Occipital lobe (tissue), 2 donors: ENCODE results near the gene CDK6. TPM values are rescaled to one million over a fixed set of nuclear protein-coding genes. Genes with fewer than 3 reads are reported as not detected.

Source experiments
- DNase-seq: peaks from one replicate; lab custom pipeline; 2025; lab: John Stamatoyannopoulos, UW
- total RNA-seq: library from RNA; depleted of rRNA; stranded (reverse); fragments of >200 nt; gene quantifications from one replicate; pipeline ENCODE4 v1.2.3, GENCODE V29; 2014

CDK6 gene
- total RNA-seq, 1 donor from 2014 or later, result 11.1 TPM

GRCh38 chr7:92794831-92795230 is 41.5 kb downstream of the CDK6 start:
- no peak for DNase-seq

GRCh38 chr7:92794391-92794790 is 42.0 kb downstream of the CDK6 start:
- no peak for DNase-seq

- DNase-seq, result no peak
Measured at GRCh38 chr7:92793656-92794205, 42.6 kb downstream of the CDK6 start.

GRCh38 chr7:92790992-92791391 is 45.4 kb downstream of the CDK6 start:
- peak; percentile 20 for DNase-seq

GRCh38 chr7:92788559-92789183 is 47.7 kb downstream of the CDK6 start:
- DNase-seq, result no peak

- no peak for DNase-seq
Measured at GRCh38 chr7:92785923-92786322, 50.5 kb downstream of the CDK6 start.

GRCh38 chr7:92784935-92785334 is 51.4 kb downstream of the CDK6 start:
- DNase-seq, result no peak

GRCh38 chr7:92783260-92784201 is 52.8 kb downstream of the CDK6 start:
- DNase-seq, result no peak

GRCh38 chr7:92782855-92783254 is 53.5 kb downstream of the CDK6 start:
- no peak for DNase-seq

- DNase-seq, result no peak
Measured at GRCh38 chr7:92782236-92782635, 54.1 kb downstream of the CDK6 start.

GRCh38 chr7:92781117-92781720 is 55.2 kb downstream of the CDK6 start:
- peak; percentile 18 for DNase-seq

- DNase-seq, result no peak
Measured at GRCh38 chr7:92778972-92779371, 57.4 kb downstream of the CDK6 start.

GRCh38 chr7:92777993-92778392 is 58.4 kb downstream of the CDK6 start:
- no peak for DNase-seq

- DNase-seq, result no peak
Measured at GRCh38 chr7:92773808-92774207, 62.6 kb downstream of the CDK6 start.

GRCh38 chr7:92769844-92770243 is 66.5 kb downstream of the CDK6 start:
- no peak for DNase-seq

GRCh38 chr7:92769394-92769699 is 67.0 kb downstream of the CDK6 start:
- no peak for DNase-seq

- DNase-seq, result no peak
Measured at GRCh38 chr7:92768501-92769393, 67.6 kb downstream of the CDK6 start.

GRCh38 chr7:92767437-92767836 is 68.9 kb downstream of the CDK6 start:
- no peak for DNase-seq

- DNase-seq, result no peak
Measured at GRCh38 chr7:92766461-92767003, 69.8 kb downstream of the CDK6 start.

GRCh38 chr7:92765725-92766124 is 70.6 kb downstream of the CDK6 start:
- no peak for DNase-seq
